IMR-90 (cell line): ENCODE results near the gene NOSTRIN. TPM values are rescaled to one million over a fixed set of nuclear protein-coding genes. Genes with fewer than 3 reads are reported as not detected.
"Not testable (repeated sequence)": the region's sequence is repeated elsewhere in the genome, so short reads cannot be mapped to it uniquely, and the experiment has no call there.

Experiments
- ATAC-seq: fragments of 200-7000 bp; cut with Tn5 transposase; 2 replicates; pipeline ENCODE4 v1.9.1; 2020; ENCODE audit warnings: low read depth, mild to moderate bottlenecking, moderate library complexity
- BruUV-seq: library from RNA; stranded (reverse); fragments of 400-500 nt; replicated peaks from 2 replicates; lab custom pipeline; 2021; lab: Mats Ljungman, UMichigan
- CTCF ChIA-PET: fragments of 300-600 bp; formaldehyde crosslinking; extraction: SDS; loops from one replicate; lab custom pipeline; 2021; ENCODE audit warnings: antibody characterized with exemption; lab: Yijun Ruan, JAX
- POLR2A ChIA-PET: fragments of 300-600 bp; sonication (Branson Sonifier 250); formaldehyde crosslinking; loops from one replicate; lab custom pipeline; 2022; ENCODE audit warnings: antibody characterized with exemption; ENCODE audit not compliant: unreplicated experiment; lab: Charles Lee
- DNase-seq: peaks from one replicate; pipeline ENCODE4 v3.0.0; 2013
- H2AFZ ChIP-seq: replicated peaks from 2 replicates; pipeline ENCODE3; 2013; ENCODE audit warnings: low read length, mild to moderate bottlenecking; ENCODE audit not compliant: poor library complexity
- H2AK5ac ChIP-seq: 2 replicates; pipeline ENCODE4 v1.6.1; 2013; ENCODE audit warnings: low read depth, low read length, inconsistent platforms
- H2AK9ac ChIP-seq: replicated peaks from 2 replicates; pipeline ENCODE3; 2013; ENCODE audit warnings: mild to moderate bottlenecking, low read depth, low read length, moderate library complexity; ENCODE audit not compliant: poor library complexity
- H2BK120ac ChIP-seq: 2 replicates; pipeline ENCODE4 v1.6.1; 2013; ENCODE audit warnings: low read depth, low read length, inconsistent platforms
- H2BK15ac ChIP-seq: 3 replicates; pipeline ENCODE4 v1.6.1; 2013; ENCODE audit warnings: low read depth, low read length, inconsistent platforms
- H2BK20ac ChIP-seq: 2 replicates; pipeline ENCODE4 v1.6.1; 2013; ENCODE audit warnings: low read depth, mild to moderate bottlenecking, inconsistent platforms, low read length, moderate library complexity
- H2BK5ac ChIP-seq: 2 replicates; pipeline ENCODE4 v1.6.1; 2013; ENCODE audit warnings: mild to moderate bottlenecking, low read depth, low read length, inconsistent platforms; ENCODE audit not compliant: poor library complexity, severe bottlenecking
- H3K14ac ChIP-seq: replicated peaks from 2 replicates; pipeline ENCODE4 v1.6.1; 2013; ENCODE audit warnings: low read depth, low read length, inconsistent platforms
- H3K18ac ChIP-seq: 2 replicates; pipeline ENCODE4 v1.6.1; 2013; ENCODE audit warnings: low read depth, low read length, control low read depth
- H3K23ac ChIP-seq: 2 replicates; pipeline ENCODE4 v1.6.1; 2013; ENCODE audit warnings: low read depth, low read length, inconsistent platforms
- H3K27ac ChIP-seq: 2 replicates; pipeline ENCODE4 v1.5.1; 2013; ENCODE audit warnings: mild to moderate bottlenecking, control low read depth, low read length; ENCODE audit not compliant: insufficient read depth
- H3K27me3 ChIP-seq: 2 replicates; pipeline ENCODE4 v1.6.1; 2013; ENCODE audit warnings: low read length; ENCODE audit not compliant: control insufficient read depth, insufficient read depth
- H3K36me3 ChIP-seq: 2 replicates; pipeline ENCODE4 v1.6.1; 2013; ENCODE audit warnings: low read length, mixed read lengths; ENCODE audit not compliant: control insufficient read depth, insufficient read depth
- H3K4ac ChIP-seq: 2 replicates; pipeline ENCODE4 v1.6.1; 2013; ENCODE audit warnings: low read depth, low read length, inconsistent platforms
- H3K4me1 ChIP-seq: 2 replicates; pipeline ENCODE4 v1.6.1; 2013; ENCODE audit warnings: low read length, mixed read lengths; ENCODE audit not compliant: control insufficient read depth, insufficient read depth
- H3K4me2 ChIP-seq: 2 replicates; pipeline ENCODE4 v1.6.1; 2013; ENCODE audit warnings: low read depth, mild to moderate bottlenecking, control low read depth, low read length, moderate library complexity
- H3K4me3 ChIP-seq: 2 replicates; pipeline ENCODE4 v1.5.1; 2013; ENCODE audit warnings: low read depth, mild to moderate bottlenecking, control low read depth, low read length, moderate library complexity; ENCODE audit not compliant: insufficient read depth
- H3K56ac ChIP-seq: 2 replicates; pipeline ENCODE4 v1.6.1; 2013; ENCODE audit warnings: low read length, inconsistent platforms; ENCODE audit not compliant: insufficient read depth; ENCODE audit errors: extremely low read depth
- H3K79me1 ChIP-seq, 2 experiments: 2 replicates each; pipeline ENCODE4 v1.6.1; 2013; ENCODE audit warnings: low read length in 2 of 2, inconsistent platforms in 1 of 2, low read depth in 1 of 2
- H3K9ac ChIP-seq: 2 replicates; pipeline ENCODE4 v1.6.1; 2013; ENCODE audit warnings: low read depth, low read length, control low read depth
- H3K9me1 ChIP-seq: 2 replicates; pipeline ENCODE4 v1.6.1; 2013; ENCODE audit warnings: low read length, inconsistent platforms; ENCODE audit not compliant: insufficient read depth
- H3K9me3 ChIP-seq: 2 replicates; pipeline ENCODE4 v1.6.1; 2013; ENCODE audit warnings: low read length; ENCODE audit not compliant: control insufficient read depth, insufficient read depth
- H4K20me1 ChIP-seq: 2 replicates; pipeline ENCODE4 v1.6.1; 2013; ENCODE audit warnings: low read length, inconsistent platforms; ENCODE audit not compliant: insufficient read depth
- H4K5ac ChIP-seq: 2 replicates; pipeline ENCODE4 v1.6.1; 2013; ENCODE audit warnings: mild to moderate bottlenecking, low read depth, low read length, control low read depth
- H4K8ac ChIP-seq, 2 experiments: 2 replicates each; pipeline ENCODE4 v1.6.1; 2013; ENCODE audit warnings: low read depth in 2 of 2, low read length in 2 of 2, control low read depth in 1 of 2, inconsistent platforms in 1 of 2
- H4K91ac ChIP-seq: 2 replicates; pipeline ENCODE4 v1.6.1; 2013; ENCODE audit warnings: low read depth, low read length, inconsistent platforms; ENCODE audit not compliant: insufficient read depth
- WGBS, 2 experiments: methylation state at CpG; one replicate each; pipeline versions ENCODE4 v1.1.5 to v1.1.7; 2013; ENCODE audit warnings: missing lambda C conversion rate in 2 of 2; ENCODE audit not compliant: insufficient read length in 1 of 2; ENCODE audit errors: extremely low coverage in 2 of 2; 5-methylcytosine and 5-hydroxymethylcytosine counted together
- dilution Hi-C: fragments of 300-500 bp; cut with HindIII; formaldehyde crosslinking; loops from one replicate; pipeline ENCODE4 v1.14.3; 2018; ENCODE audit warnings: low sequenced_read_pairs; ENCODE audit not compliant: unreplicated experiment
- in situ Hi-C: fragments of 300-500 bp; cut with MboI; formaldehyde crosslinking; loops from 3 replicates; pipeline ENCODE4 v1.14.3; 2019; ENCODE audit warnings: low sequenced_read_pairs, inconsistent platforms, mixed read lengths
- intact Hi-C: fragments of 100-400 bp; cut with micrococcal nuclease; formaldehyde crosslinking; loops from 2 replicates; pipeline ENCODE4 v1.10.0; 2022
- polyA plus RNA-seq, 3 experiments: library from polyadenylated mRNA; depleted of rRNA; stranded (reverse); fragments of >200 nt; gene quantifications; 2 replicates each; pipeline ENCODE4 v1.2.3, GENCODE V29; 2012; ENCODE audit warnings: low replicate concordance in 1 of 3
- total RNA-seq: library from RNA; depleted of rRNA; stranded (reverse); fragments of >200 nt; gene quantifications from 2 replicates; pipeline ENCODE4 v1.2.3, GENCODE V29; 2012

The NOSTRIN gene
- total and polyA plus RNA-seq, 2 of the 4 experiments (the other 2 are of a cell fraction) = 0.15 to 0.18 TPM

DNA sequence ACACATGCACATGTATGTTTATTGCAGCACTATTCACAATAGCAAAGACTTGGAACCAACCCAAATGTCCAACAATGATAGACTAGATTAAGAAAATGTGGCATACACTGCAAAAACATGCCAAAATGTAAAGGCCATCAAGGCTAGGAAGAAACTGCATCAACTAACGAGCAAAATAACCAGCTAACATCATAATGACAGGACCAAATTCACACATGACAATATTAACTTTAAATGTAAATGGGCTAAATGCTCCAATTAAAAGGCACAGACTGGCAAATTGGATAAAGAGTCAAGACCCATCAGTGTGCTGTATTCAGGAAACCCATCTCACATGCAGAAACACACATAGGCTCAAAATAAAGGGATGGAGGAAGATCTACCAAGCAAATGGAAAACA lies 64.7 kb downstream of the NOSTRIN start:
- H3K27ac ChIP-seq, H2AK9ac ChIP-seq, BruUV-seq, intact Hi-C loops, H2BK15ac ChIP-seq, H2BK120ac ChIP-seq, DNase-seq, H4K20me1 ChIP-seq, in situ Hi-C loops, H3K56ac ChIP-seq, H3K4me1 ChIP-seq, dilution Hi-C loops, H3K9ac ChIP-seq, H3K9me1 ChIP-seq, H3K4me3 ChIP-seq, H3K36me3 ChIP-seq, H4K5ac ChIP-seq, POLR2A ChIA-PET, H3K4ac ChIP-seq, ATAC-seq, H2BK20ac ChIP-seq, H3K79me1 ChIP-seq, H3K4me2 ChIP-seq, H2AK5ac ChIP-seq, CTCF ChIA-PET, H3K23ac ChIP-seq, H3K14ac ChIP-seq, H3K18ac ChIP-seq, H2AFZ ChIP-seq, H2BK5ac ChIP-seq, H3K9me3 ChIP-seq, H4K91ac ChIP-seq, H3K27me3 ChIP-seq, H4K8ac ChIP-seq: not testable (repeated sequence)
- no CpG with 5 or more reads among the region's 1 CpG for WGBS, 2 experiments

DNA sequence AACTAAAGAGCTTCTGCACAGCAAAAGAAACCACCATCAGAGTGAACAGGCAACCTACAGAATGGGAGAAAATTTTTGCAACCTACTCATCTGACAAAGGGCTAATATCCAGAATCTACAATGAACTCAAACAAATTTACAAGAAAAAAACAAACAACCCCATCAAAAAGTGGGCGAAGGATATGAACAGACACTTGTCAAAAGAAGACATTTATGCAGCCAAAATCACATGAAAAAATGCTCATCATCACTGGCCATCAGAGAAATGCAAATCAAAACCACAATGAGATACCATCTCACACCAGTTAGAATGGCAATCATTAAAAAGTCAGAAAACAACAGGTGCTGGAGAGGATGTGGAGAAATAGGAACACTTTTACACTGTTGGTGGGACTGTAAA lies 67.9 kb downstream of the NOSTRIN start:
- H3K79me1 ChIP-seq, H2BK20ac ChIP-seq, intact Hi-C loops, dilution Hi-C loops, H2BK120ac ChIP-seq, H3K23ac ChIP-seq, H3K4me3 ChIP-seq, H2BK15ac ChIP-seq, BruUV-seq, H3K36me3 ChIP-seq, H3K18ac ChIP-seq, H4K8ac ChIP-seq, H2AK5ac ChIP-seq, H3K27me3 ChIP-seq, H2AK9ac ChIP-seq, H4K20me1 ChIP-seq, H3K14ac ChIP-seq, H3K9me3 ChIP-seq, H3K4me2 ChIP-seq, CTCF ChIA-PET, POLR2A ChIA-PET, H2BK5ac ChIP-seq, H3K4ac ChIP-seq, H4K91ac ChIP-seq, H3K27ac ChIP-seq, in situ Hi-C loops, H3K56ac ChIP-seq, H2AFZ ChIP-seq, H3K4me1 ChIP-seq, H4K5ac ChIP-seq, ATAC-seq, H3K9me1 ChIP-seq, H3K9ac ChIP-seq, DNase-seq: not testable (repeated sequence)
- no CpG with 5 or more reads among the region's 1 CpG for WGBS, 2 experiments
